Activated CD8-positive, alpha-beta memory T cell treated with anti-CD3 and anti-CD28 coated beads, Interleukin-2, amount 50 U/mL, for 24 hours (primary cell): ENCODE data around the gene FAM3B.

Source experiments
- DNase-seq: peaks from one replicate; pipeline ENCODE4 v3.0.0-alpha.2; 2020; ENCODE audit errors: extremely low read depth

Gene FAM3B

GRCh38 chr21:41397471-41397891 lies 80.9 kb downstream of the FAM3B start:
- DNase-seq: no peak

- no peak for DNase-seq
Observed at GRCh38 chr21:41398251-41398650, 81.7 kb downstream of the FAM3B start.

- DNase-seq: no peak
Observed at GRCh38 chr21:41398831-41399230, 82.2 kb downstream of the FAM3B start.

GRCh38 chr21:41399246-41399800 lies 82.7 kb downstream of the FAM3B start:
- no peak for DNase-seq

- no peak for DNase-seq
Observed at GRCh38 chr21:41402231-41402630, 85.6 kb downstream of the FAM3B start.

- DNase-seq: no peak
Observed at GRCh38 chr21:41402796-41403195, 86.2 kb downstream of the FAM3B start.

- DNase-seq: no peak
Observed at GRCh38 chr21:41403331-41403730, 86.7 kb downstream of the FAM3B start.

- no peak for DNase-seq
Observed at GRCh38 chr21:41403966-41404365, 87.4 kb downstream of the FAM3B start.

GRCh38 chr21:41405321-41405720 lies 88.7 kb downstream of the FAM3B start:
- DNase-seq: no peak

GRCh38 chr21:41406340-41406739 lies 89.7 kb downstream of the FAM3B start:
- no peak for DNase-seq
